ENCODE measurements around the gene SMIM10L1.

SMIM10L1 gene

DNA sequence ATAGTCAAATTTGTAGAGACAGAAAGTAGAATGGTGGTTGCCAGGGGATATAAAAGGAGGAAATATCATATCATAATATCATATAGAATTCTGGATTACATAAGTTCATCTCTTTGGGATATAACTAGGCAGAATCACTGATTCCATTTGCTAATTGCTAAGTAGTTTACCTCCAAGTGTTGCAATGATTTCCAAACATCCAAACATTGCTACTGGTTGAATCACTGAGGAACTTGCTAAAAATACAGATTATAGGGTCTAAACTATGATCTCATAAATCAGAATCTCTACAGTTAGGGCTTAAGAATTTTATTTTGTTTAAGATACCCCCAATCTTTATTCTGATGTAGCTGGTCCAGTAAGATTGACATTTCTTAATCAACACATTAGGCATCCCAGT is 31.8 kb downstream of the SMIM10L1 start:
- DNase-seq, result no peak

DNA sequence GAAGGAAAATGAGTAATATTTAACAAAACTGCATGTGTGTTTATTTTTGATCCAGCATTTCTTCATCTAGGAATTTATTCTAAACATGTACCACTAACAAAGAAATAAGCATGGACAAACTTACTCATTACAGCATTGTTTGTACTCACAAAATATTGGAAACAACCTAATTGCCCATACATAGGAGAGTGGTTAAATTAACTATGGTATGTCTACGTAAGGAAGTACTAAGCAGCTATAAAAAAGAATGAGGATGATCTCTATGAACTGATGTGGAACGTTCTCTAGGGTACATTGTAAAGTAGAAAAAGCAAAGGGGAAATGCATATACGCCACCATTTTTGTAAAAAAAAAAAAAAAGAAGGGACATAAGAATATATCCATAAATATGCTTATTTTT is 33.2 kb downstream of the SMIM10L1 start:
- no peak for DNase-seq

GRCh38 chr12:11209113-11209512 is 38.1 kb downstream of the SMIM10L1 start:
- no peak for DNase-seq
